Measurements from ENCODE around the gene SMYD3. TPM values are rescaled to one million over a fixed set of nuclear protein-coding genes. Genes with fewer than 3 reads are reported as not detected.

The SMYD3 gene
- total RNA-seq, 1 donor from 2014 or later, result 23.8 TPM

- no peak for DNase-seq (ENCODE audit: low read depth)
- no peak overlapping the region for H3K4me3 ChIP-seq (ENCODE audit: low read depth, low read length)
- TF ChIP-seq, protein P1, sequence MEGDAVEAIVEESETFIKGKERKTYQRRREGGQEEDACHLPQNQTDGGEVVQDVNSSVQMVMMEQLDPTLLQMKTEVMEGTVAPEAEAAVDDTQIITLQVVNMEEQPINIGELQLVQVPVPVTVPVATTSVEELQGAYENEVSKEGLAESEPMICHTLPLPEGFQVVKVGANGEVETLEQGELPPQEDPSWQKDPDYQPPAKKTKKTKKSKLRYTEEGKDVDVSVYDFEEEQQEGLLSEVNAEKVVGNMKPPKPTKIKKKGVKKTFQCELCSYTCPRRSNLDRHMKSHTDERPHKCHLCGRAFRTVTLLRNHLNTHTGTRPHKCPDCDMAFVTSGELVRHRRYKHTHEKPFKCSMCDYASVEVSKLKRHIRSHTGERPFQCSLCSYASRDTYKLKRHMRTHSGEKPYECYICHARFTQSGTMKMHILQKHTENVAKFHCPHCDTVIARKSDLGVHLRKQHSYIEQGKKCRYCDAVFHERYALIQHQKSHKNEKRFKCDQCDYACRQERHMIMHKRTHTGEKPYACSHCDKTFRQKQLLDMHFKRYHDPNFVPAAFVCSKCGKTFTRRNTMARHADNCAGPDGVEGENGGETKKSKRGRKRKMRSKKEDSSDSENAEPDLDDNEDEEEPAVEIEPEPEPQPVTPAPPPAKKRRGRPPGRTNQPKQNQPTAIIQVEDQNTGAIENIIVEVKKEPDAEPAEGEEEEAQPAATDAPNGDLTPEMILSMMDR (conservative IDR thresholded peaks at IDR 0.05; ENCODE audit: low read depth, low read length), result no peak
These were observed 744.6 kb downstream of the SMYD3 start for GRCh38 chr1:245762396-245762910.

DNA sequence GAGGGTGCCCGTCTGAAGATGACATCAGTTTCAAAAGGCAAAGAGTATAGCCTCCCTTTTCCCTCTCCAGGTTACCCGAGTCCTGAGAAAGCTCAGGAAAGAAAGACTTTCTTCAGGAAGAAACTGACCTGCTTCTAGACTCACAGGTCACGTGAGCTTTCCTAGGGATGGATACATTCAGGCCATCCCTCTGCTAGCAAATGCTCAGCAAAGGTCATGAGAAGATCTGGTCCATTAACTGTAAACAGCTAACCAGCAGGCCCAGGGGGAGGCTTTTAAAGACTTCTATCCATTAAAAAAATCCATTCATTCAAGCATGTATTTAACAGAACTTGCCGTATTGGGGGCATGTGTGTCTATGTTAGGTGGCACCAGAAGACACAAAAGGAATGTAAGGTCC lies 746.8 kb downstream of the SMYD3 start:
- TF ChIP-seq, protein P1 (conservative IDR thresholded peaks at IDR 0.05; ENCODE audit: low read depth, low read length), result no peak
- DNase-seq (ENCODE audit: low read depth), result no peak

DNA sequence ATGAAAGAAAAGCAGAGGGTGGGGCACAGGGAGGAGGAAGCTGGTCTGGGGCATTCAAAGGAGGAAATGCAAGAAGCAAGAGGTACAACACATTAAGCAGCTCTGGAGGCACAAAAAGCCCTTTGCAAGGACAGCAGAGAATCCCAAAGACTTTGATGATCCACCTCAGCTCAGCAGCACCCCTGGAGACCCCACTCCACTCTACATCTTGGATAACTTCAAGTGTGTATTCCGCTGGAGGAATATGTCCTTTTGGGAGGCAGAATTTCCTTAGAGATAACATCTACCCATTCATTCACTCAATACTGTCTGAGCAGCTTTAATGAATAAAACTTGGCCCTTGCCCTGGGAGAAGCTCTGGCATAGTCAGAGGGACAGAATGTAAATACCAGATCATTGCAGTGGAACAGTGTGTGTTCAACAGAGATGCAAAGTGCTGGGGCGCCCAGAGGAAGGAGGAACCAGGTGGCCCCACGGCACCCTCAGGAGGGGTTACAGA lies 752.6 kb downstream of the SMYD3 start:
- TF ChIP-seq, protein P1 (conservative IDR thresholded peaks at IDR 0.05; ENCODE audit: low read depth, low read length), result no peak
- no peak overlapping the region for H3K4me3 ChIP-seq (ENCODE audit: low read depth, low read length)
- no peak for DNase-seq (ENCODE audit: low read depth)

More for the DNA sequence above, 746.8 kb downstream of the SMYD3 start:
- no peak overlapping the region for H3K4me3 ChIP-seq (ENCODE audit: low read depth, low read length)

DNA sequence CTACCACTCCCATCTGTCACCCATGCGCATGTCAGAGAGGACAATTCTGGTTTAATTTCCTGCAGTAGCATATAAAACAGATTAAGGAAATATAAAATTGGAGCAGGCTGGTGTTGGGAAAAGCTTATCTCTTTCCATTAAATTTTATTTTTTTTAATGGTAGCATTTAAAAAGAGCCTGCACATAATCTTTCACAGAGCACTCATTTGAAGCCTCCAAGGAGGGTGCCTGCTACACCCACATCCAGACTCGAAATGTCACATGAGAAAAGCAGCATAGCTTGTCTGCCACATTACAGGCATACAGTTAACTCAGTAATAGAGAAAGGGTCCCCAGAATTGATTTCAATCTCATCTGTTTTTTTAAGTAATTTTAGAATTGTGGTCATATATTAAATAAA lies 753.3 kb downstream of the SMYD3 start:
- TF ChIP-seq, protein P1 (conservative IDR thresholded peaks at IDR 0.05; ENCODE audit: low read depth, low read length), result no peak
- no peak for DNase-seq (ENCODE audit: low read depth)
- no peak overlapping the region for H3K4me3 ChIP-seq (ENCODE audit: low read depth, low read length)

DNA sequence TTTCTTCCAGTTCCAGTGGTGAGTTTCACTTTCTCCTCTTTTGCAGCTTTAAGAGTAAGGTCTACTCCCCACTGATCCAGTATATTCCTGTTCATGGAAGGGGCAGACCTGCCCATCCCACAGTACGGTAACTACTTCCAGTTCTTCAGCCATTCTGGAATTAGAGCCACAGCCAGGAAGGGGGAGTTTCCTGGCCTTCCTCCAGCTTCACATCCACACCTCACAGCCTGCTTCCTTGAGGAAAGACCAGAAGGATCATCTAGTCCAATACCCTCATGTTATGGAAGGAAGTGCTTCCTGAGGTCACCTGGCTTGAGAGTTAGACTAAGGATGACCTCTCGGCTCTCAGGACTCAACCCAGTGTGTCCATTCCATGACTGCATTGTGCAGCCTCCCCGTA lies 754.5 kb downstream of the SMYD3 start:
- no peak for DNase-seq (ENCODE audit: low read depth)
- TF ChIP-seq, protein P1 (conservative IDR thresholded peaks at IDR 0.05; ENCODE audit: low read depth, low read length), result no peak
- no peak overlapping the region for H3K4me3 ChIP-seq (ENCODE audit: low read depth, low read length)

DNA sequence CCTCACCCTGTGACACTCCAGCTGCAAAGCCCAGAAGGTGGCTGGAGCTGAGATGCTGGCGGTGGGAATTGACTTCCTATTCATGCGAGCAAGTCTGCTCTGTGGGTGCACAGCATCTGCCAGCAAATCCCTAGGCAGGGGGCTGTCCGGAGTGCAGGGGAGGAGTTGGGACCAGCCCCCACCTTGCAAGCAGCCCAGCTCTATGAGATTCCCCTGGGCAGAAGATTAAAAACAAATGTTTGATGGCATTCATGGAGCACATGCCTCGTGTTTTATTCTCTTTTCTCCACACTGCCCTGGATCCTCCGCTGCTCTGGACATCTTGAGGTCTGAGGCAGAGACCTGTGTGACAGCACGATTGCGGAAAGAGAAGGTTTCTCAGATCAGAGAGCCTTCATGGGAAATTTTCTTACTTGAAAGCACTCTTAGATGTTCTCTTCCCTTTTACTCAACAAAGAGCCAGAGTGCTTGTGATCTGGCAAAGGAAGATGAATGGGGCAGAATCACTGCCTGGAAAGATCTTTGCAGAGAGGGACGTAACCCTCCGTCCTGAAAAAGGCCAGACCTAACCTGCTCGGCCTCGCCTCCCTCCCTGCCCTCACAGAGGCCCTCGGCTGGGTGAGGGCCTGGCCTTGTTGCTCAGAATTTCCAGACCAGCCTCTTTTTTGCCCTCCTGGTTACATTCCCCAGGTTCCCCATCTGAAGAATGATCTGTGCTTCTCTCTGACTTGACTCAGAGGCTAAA lies 755.2 kb downstream of the SMYD3 start:
- no peak overlapping the region for H3K4me3 ChIP-seq (ENCODE audit: low read depth, low read length)
- DNase-seq (ENCODE audit: low read depth), result no peak
- TF ChIP-seq, protein P1 (conservative IDR thresholded peaks at IDR 0.05; ENCODE audit: low read depth, low read length), result no peak
